OCI-LY3 (cell line): ENCODE results near the gene BRSK1.

Source experiments
- H2AFZ ChIP-seq: fragments of 200-600, 300-600 bp; shearing (Covaris generic); 2 replicates; pipeline ENCODE4 v1.6.0; 2014; ENCODE audit warnings: antibody characterized with exemption, low read depth, low read length
- H3K27ac ChIP-seq: fragments of 200-600, 300-600 bp; sonication (generic); 2 replicates; pipeline ENCODE4 v1.5.1; 2014; ENCODE audit warnings: mild to moderate bottlenecking, low read length, moderate library complexity, mixed read lengths
- H3K27me3 ChIP-seq: fragments of 200-600, 300-600 bp; sonication (generic); 2 replicates; pipeline ENCODE4 v1.6.1; 2014; ENCODE audit warnings: low read depth, low read length, mixed read lengths
- H3K36me3 ChIP-seq: fragments of 200-600, 300-600 bp; sonication (generic); replicated peaks from 2 replicates; pipeline ENCODE3; 2014; ENCODE audit warnings: low read depth, low read length, mixed read lengths
- H3K4me1 ChIP-seq: fragments of 300-600, 200-600 bp; sonication (generic); 2 replicates; pipeline ENCODE4 v1.6.1; 2014; ENCODE audit warnings: low read length, mixed read lengths
- H3K4me2 ChIP-seq: fragments of 200-600, 300-600 bp; sonication (generic); 2 replicates; pipeline ENCODE4 v1.6.1; 2014; ENCODE audit warnings: low read length, mixed read lengths
- H3K4me3 ChIP-seq: fragments of 300-600, 200-600 bp; sonication (generic); 2 replicates; pipeline ENCODE4 v1.5.1; 2014; ENCODE audit warnings: antibody characterized with exemption, mild to moderate bottlenecking, low read length, moderate library complexity
- H3K79me2 ChIP-seq: fragments of 300-600, 200-600 bp; shearing (Covaris generic); 2 replicates; pipeline ENCODE4 v1.6.1; 2014; ENCODE audit warnings: mild to moderate bottlenecking, low read length, mixed read lengths
- H3K9ac ChIP-seq: fragments of 300-600, 200-600 bp; shearing (Covaris generic); 2 replicates; pipeline ENCODE4 v1.6.0; 2014; ENCODE audit warnings: mild to moderate bottlenecking, low read length, moderate library complexity
- H3K9me3 ChIP-seq: fragments of 200-600, 300-600 bp; shearing (Covaris generic); 2 replicates; pipeline ENCODE4 v1.6.1; 2014; ENCODE audit warnings: low read length, mixed read lengths; ENCODE audit not compliant: insufficient read depth
- H4K20me1 ChIP-seq: fragments of 200-600, 300-600 bp; sonication (generic); 2 replicates; pipeline ENCODE4 v1.6.1; 2016; ENCODE audit warnings: low read length, mixed read lengths; ENCODE audit not compliant: insufficient read depth
- CTCF ChIP-seq: fragments of 200-600, 300-600 bp; sonication (generic); IDR thresholded peaks from 2 replicates; pipeline ENCODE4 v1.5.1; 2014; ENCODE audit warnings: antibody characterized with exemption, low read length, low read depth
- EZH2phosphoT487 ChIP-seq: fragments of 200-600 bp; shearing (Covaris generic); IDR thresholded peaks from 2 replicates; pipeline ENCODE4 v1.6.1; 2018; ENCODE audit warnings: antibody characterized with exemption, mixed run types, low read depth

The BRSK1 gene

GRCh38 chr19:55333870-55334269, 50.1 kb downstream of the BRSK1 start:
- H3K4me2 ChIP-seq: no peak overlapping the region
- no peaks in the 10 kb centered on the region for H3K79me2 ChIP-seq
- H3K27me3 ChIP-seq: peaks cover 20% of the 10 kb centered on the region; the same call in 1 of the 2 replicates
- no peak for TF ChIP-seq CTCF
- no peak for TF ChIP-seq EZH2phosphoT487
- no peaks in the 10 kb centered on the region for H4K20me1 ChIP-seq
- H3K9me3 ChIP-seq: no peaks in the 10 kb centered on the region
- no peak overlapping the region for H3K9ac ChIP-seq
- H3K4me1 ChIP-seq: peaks cover 7% of the 10 kb centered on the region; the same call in 1 of the 2 replicates
- no peak overlapping the region for H2AFZ ChIP-seq
- no peaks in the 10 kb centered on the region for H3K36me3 ChIP-seq
- no peak overlapping the region for H3K27ac ChIP-seq
- no peak overlapping the region for H3K4me3 ChIP-seq

GRCh38 chr19:55336101-55336500, 52.3 kb downstream of the BRSK1 start:
- Histone ChIP-seq H3K27ac (no peak overlapping the region), H3K4me1 (peaks cover 7% of the 10 kb centered on the region; the same call in 1 of the 2 replicates), H3K9ac (no peak overlapping the region), H3K4me3 (no peak overlapping the region), H3K36me3 (no peaks in the 10 kb centered on the region), H3K79me2 (peaks cover 8% of the 10 kb centered on the region; the same call in 1 of the 2 replicates), H4K20me1 (no peaks in the 10 kb centered on the region), H2AFZ (no peak overlapping the region), H3K4me2 (no peak overlapping the region), H3K9me3 (no peaks in the 10 kb centered on the region), H3K27me3 (peaks cover 20% of the 10 kb centered on the region; the same call in 1 of the 2 replicates)
- TF ChIP-seq CTCF (no peak), EZH2phosphoT487 (no peak)

DNA sequence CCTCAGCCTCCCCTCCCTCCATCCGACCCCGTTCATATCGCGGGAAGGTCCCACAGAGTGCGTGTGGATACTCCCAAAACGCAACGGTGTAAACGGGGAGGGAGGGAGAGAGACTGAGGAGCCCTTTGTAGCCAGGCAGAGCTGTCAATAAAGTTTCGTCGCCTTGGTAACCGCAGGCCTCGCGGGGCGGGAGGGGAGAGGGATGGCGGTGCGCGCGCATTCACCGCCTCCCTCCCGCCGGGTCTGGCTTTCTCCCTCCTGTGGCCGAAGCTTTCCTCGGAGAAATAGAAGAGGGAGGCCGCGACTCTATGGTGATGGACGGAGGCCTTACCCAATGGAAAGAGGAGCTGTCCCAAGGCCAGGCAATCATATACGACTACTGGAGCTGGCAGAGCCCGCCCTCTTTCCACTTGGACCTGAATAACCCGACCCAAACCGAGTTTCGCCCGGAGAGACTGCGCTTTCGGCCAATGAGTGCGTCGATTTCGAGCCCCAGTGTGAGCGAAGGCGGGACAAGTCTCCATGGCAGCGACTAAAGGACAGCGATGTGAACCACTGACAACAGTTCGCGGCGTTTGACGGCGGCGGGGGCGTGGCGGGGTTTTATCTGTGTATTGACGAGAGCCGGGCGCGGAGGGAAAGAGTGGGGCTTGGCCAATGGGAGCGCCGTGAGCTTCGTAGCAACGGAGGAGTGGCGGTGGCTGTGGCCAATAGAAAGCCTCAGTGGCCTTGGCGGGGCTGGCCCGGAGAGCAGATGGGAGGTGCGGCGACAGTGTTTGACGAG, 55.5 kb downstream of the BRSK1 start, which contains the start of gene KMT5C:
Gene KMT5C, plus strand, starts transcription at position 772 of the 784 bp plus-strand sequence. CDS start 2,061 bp downstream, outside the sequence.
- peaks cover 8% of the 10 kb centered on the region; the same call in 1 of the 2 replicates for H3K27me3 ChIP-seq
- TF ChIP-seq CTCF (no peak), EZH2phosphoT487 (no peak)
- peak within 1 kb of the TSS; percentile 94 for H3K9ac ChIP-seq
- H4K20me1 ChIP-seq: no peaks in the 10 kb centered on the region
- peak within 1 kb of the TSS; percentile 96 for H3K4me3 ChIP-seq
- H3K79me2 ChIP-seq: peaks cover 8% of the 10 kb centered on the region; the same call in 1 of the 2 replicates
- H2AFZ ChIP-seq: peak within 1 kb of the TSS; percentile 100
- H3K27ac ChIP-seq: peak within 1 kb of the TSS; percentile 63
- H3K9me3 ChIP-seq: no peaks in the 10 kb centered on the region
- H3K36me3 ChIP-seq: peaks cover 5% of the 10 kb centered on the region
- H3K4me1 ChIP-seq: peaks cover 9% of the 10 kb centered on the region; the same call in 1 of the 2 replicates
- peak within 1 kb of the TSS; percentile 96 for H3K4me2 ChIP-seq
